HCT116 (cell line): ENCODE measurements around the gene ZNF653. TPM values are rescaled to one million over a fixed set of nuclear protein-coding genes. Genes with fewer than 3 reads are reported as not detected.

ENCODE experiments used
- ATAC-seq: fragments of 200-7000 bp; cut with Tn5 transposase; 2 replicates; pipeline ENCODE4 v1.9.1; 2020; ENCODE audit warnings: mild to moderate bottlenecking, moderate library complexity
- BruUV-seq: library from RNA; stranded (reverse); fragments of 400-500 nt; replicated peaks from 2 replicates; lab custom pipeline; 2021; lab: Mats Ljungman, UMichigan
- CTCF ChIA-PET: fragments of 300-600 bp; sonication (Branson Sonifier 250); formaldehyde crosslinking; loops from one replicate; lab custom pipeline; 2021; ENCODE audit warnings: antibody characterized with exemption; lab: Charles Lee
- POLR2A ChIA-PET: fragments of 300-600, 350-600 bp; sonication (Branson Sonifier 250); formaldehyde crosslinking; loops from one replicate; lab custom pipeline; 2021; ENCODE audit warnings: antibody characterized with exemption; lab: Charles Lee
- RAD21 ChIA-PET, 2 experiments: fragments of 300-600 bp; sonication (Branson Sonifier 250); formaldehyde crosslinking; loops; one replicate each; lab custom pipeline; 2023; ENCODE audit warnings: low total read pairs in 2 of 2; ENCODE audit not compliant: uncharacterized antibody in 2 of 2, unreplicated experiment in 2 of 2, low non-redundant PET in 1 of 2; lab: Charles Lee
- DNase-seq: peaks from one replicate; pipeline ENCODE4 v3.0.0-alpha.2; 2010; ENCODE audit warnings: low read depth, low spot score
- H2AFZ ChIP-seq: fragments of 200-600 bp; shearing (Covaris generic), sonication (generic); 2 replicates; pipeline ENCODE4 v1.6.1; 2017; ENCODE audit warnings: low read depth, mixed run types, mixed read lengths, antibody characterized with exemption, low read length; ENCODE audit not compliant: poor library complexity, severe bottlenecking
- H3K27ac ChIP-seq: 2 replicates; pipeline ENCODE4 v1.5.1; 2012; ENCODE audit warnings: low read depth, low read length
- H3K27me3 ChIP-seq: fragments of 200-600 bp; sonication (generic); 2 replicates; pipeline ENCODE4 v1.6.1; 2016; ENCODE audit warnings: mixed run types, low read length, mixed read lengths; ENCODE audit not compliant: insufficient read depth
- H3K36me3 ChIP-seq, 2 experiments: fragments of 200-500 bp in 1 of 2; fragments of 200-600 bp in 1 of 2; sonication (Bioruptor generic) in 1 of 2; sonication (generic) in 1 of 2; 2 replicates each; pipeline versions ENCODE4 v1.5.1 to v1.6.1; 2014 to 2016; ENCODE audit warnings: low read length in 2 of 2, inconsistent platforms in 1 of 2, mixed read lengths in 1 of 2, mixed run types in 1 of 2; ENCODE audit not compliant: insufficient read depth in 2 of 2, control insufficient read depth in 1 of 2
- H3K4me1 ChIP-seq, 2 experiments: fragments of 200-600 bp in 1 of 2; sonication (generic) in 1 of 2; 2 replicates each; pipeline versions ENCODE4 v1.5.1 to v1.6.1; 2012 to 2017; ENCODE audit warnings: low read length in 2 of 2, inconsistent platforms in 1 of 2, mild to moderate bottlenecking in 1 of 2, mixed read lengths in 1 of 2, mixed run types in 1 of 2, moderate library complexity in 1 of 2; ENCODE audit not compliant: insufficient read depth in 2 of 2, control insufficient read depth in 1 of 2
- H3K4me2 ChIP-seq: fragments of 200-600 bp; sonication (generic); 2 replicates; pipeline ENCODE4 v1.6.1; 2017; ENCODE audit warnings: mixed run types, low read length, mixed read lengths
- H3K4me3 ChIP-seq, 2 experiments: fragments of 200-600 bp in 1 of 2; sonication (generic) in 1 of 2; replicated peaks in 1 of 2; 2 replicates each; pipeline ENCODE4 v1.5.1; 2011 to 2016; ENCODE audit warnings: low read length in 2 of 2, control low read depth in 1 of 2, low read depth in 1 of 2, mild to moderate bottlenecking in 1 of 2, mixed read lengths in 1 of 2, mixed run types in 1 of 2
- H3K79me2 ChIP-seq: fragments of 200-600 bp; sonication (generic); 2 replicates; pipeline ENCODE4 v1.6.1; 2017; ENCODE audit warnings: mild to moderate bottlenecking, mixed run types, low read length, moderate library complexity, mixed read lengths; ENCODE audit not compliant: insufficient read depth
- H3K9ac ChIP-seq: fragments of 200-600 bp; sonication (generic); 2 replicates; pipeline ENCODE4 v1.6.1; 2016; ENCODE audit warnings: low read length, mixed read lengths
- H3K9me2 ChIP-seq: fragments of 200-600 bp; sonication (generic), shearing (Covaris generic); 2 replicates; pipeline ENCODE4 v1.6.1; 2017; ENCODE audit warnings: mixed run types, mild to moderate bottlenecking, moderate library complexity; ENCODE audit not compliant: insufficient read depth
- H3K9me3 ChIP-seq, 2 experiments: fragments of 200-500 bp in 1 of 2; fragments of 200-600 bp in 1 of 2; sonication (Bioruptor generic) in 1 of 2; sonication (generic) in 1 of 2; 2 replicates each; pipeline ENCODE4 v1.6.1; 2014 to 2017; ENCODE audit warnings: low read length in 2 of 2, mixed read lengths in 2 of 2, inconsistent platforms in 1 of 2, low read depth in 1 of 2, mild to moderate bottlenecking in 1 of 2, mixed run types in 1 of 2, moderate library complexity in 1 of 2; ENCODE audit not compliant: control insufficient read depth in 1 of 2, insufficient read depth in 1 of 2
- H4K20me1 ChIP-seq: fragments of 200-600 bp; sonication (generic), shearing (Covaris generic); 2 replicates; pipeline ENCODE4 v1.6.1; 2017; ENCODE audit warnings: mixed run types, mild to moderate bottlenecking, moderate library complexity; ENCODE audit not compliant: insufficient read depth
- EGR1 ChIP-seq: IDR thresholded peaks from 2 replicates; pipeline ENCODE4 v1.6.1; 2012; ENCODE audit warnings: low read depth
- EZH2 ChIP-seq: fragments of 200-600 bp; sonication (generic); IDR thresholded peaks from 2 replicates; pipeline ENCODE4 v1.6.1; 2017; ENCODE audit warnings: antibody characterized with exemption, mixed run types
- EZH2phosphoT487 ChIP-seq: fragments of 200-600 bp; IDR thresholded peaks from 2 replicates; pipeline ENCODE4 v1.6.1; 2018; ENCODE audit warnings: antibody characterized with exemption, borderline replicate concordance
- FOSL1 ChIP-seq: IDR thresholded peaks from 2 replicates; pipeline ENCODE4 v1.6.1; 2012; ENCODE audit warnings: low read depth
- POLR2AphosphoS5 ChIP-seq: IDR thresholded peaks from 2 replicates; pipeline ENCODE4 v1.6.1; 2011; ENCODE audit warnings: mild to moderate bottlenecking, low read depth, low read length, moderate library complexity
- SIN3A ChIP-seq: IDR thresholded peaks from 2 replicates; pipeline ENCODE4 v1.6.1; 2012; ENCODE audit warnings: low read depth
- TCF7L2 ChIP-seq: IDR thresholded peaks from 2 replicates; pipeline ENCODE4 v1.7.0; 2011; ENCODE audit warnings: borderline replicate concordance, inconsistent platforms; ENCODE audit not compliant: insufficient read depth, insufficient read length; ENCODE audit errors: extremely low read depth
- ZFX ChIP-seq: fragments of 450-650 bp; IDR thresholded peaks from 2 replicates; pipeline ENCODE4 v1.6.1; 2017
- ZNF274 ChIP-seq: fragments of 200-500 bp; sonication (Bioruptor generic); IDR thresholded peaks from 2 replicates; pipeline ENCODE4 v1.6.1; 2014; ENCODE audit warnings: mild to moderate bottlenecking, low read depth, low read length, inconsistent platforms
- intact Hi-C: fragments of 100-400 bp; cut with micrococcal nuclease; formaldehyde crosslinking; loops from 2 replicates; pipeline ENCODE4 v1.10.0; 2022
- total RNA-seq: library from RNA; stranded (reverse); gene quantifications from one replicate; pipeline ENCODE4 v1.2.1, GENCODE V29; 2021; ENCODE audit not compliant: unreplicated experiment
- TF ChIP-seq, protein P1 (sequence below): IDR thresholded peaks from 2 replicates; pipeline ENCODE4 v1.6.1; 2012
- TF ChIP-seq, protein P2 (sequence below): IDR thresholded peaks from 2 replicates; pipeline ENCODE4 v1.6.1; 2012

Gene ZNF653
- total RNA-seq, 1 experiment from 2014 or later = 16.1 TPM

DNA sequence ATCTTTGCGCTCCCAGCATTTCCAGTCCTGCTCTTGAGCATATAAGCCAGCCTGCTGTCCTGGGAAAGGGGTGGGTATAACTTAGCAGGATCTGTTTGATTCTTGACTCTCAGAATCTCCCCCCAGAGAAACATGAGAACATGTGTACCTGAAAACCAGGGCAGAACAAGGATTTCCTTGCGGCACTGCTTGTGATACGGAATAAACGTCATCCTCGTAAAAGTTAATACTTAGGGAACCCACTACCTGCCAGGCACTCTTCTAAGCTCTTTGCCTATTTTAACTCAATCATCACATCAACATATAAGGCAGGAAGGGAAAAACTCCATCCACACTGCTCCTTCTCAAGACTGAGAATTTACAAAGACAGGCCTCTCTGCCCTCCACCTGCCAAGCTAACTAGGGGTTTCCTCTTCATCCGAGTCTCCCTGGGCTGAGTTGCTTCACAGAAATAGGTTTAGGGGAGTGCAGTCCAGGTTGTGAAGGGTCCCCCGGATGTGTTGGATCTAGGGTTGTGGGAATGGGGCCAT is 1.1 kb downstream of the ZNF653 start:
- H2AFZ ChIP-seq = no peak overlapping the region
- no peaks in the 10 kb centered on the region for H3K36me3 ChIP-seq
- no peaks in the 10 kb centered on the region for H4K20me1 ChIP-seq
- H3K4me3 ChIP-seq = peak overlapping the region; percentile 65 to 80
- intact Hi-C loops = loop anchor here (2.0 kb wide), 1 partner anchor 24 kb away; the partner anchor contains the start of gene ECSIT
- H3K79me2 ChIP-seq = peaks cover 6% of the 10 kb centered on the region; the same call in 1 of the 2 replicates
- no peaks in the 10 kb centered on the region for H3K9me3 ChIP-seq
- H3K4me1 ChIP-seq = peaks cover 0 to 13% of the 10 kb centered on the region in 2 experiments; a peak in 2 of 4 replicates
- no peaks in the 10 kb centered on the region for H3K27me3 ChIP-seq
- no peak for DNase-seq
- TF ChIP-seq, protein P1, sequence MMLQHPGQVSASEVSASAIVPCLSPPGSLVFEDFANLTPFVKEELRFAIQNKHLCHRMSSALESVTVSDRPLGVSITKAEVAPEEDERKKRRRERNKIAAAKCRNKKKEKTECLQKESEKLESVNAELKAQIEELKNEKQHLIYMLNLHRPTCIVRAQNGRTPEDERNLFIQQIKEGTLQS = no peak
- no peak for TF ChIP-seq ZFX
- TF ChIP-seq FOSL1 = no peak
- no peak for TF ChIP-seq POLR2AphosphoS5
- TF ChIP-seq ZNF274 = no peak
- no peak for TF ChIP-seq EGR1
- no peak for TF ChIP-seq EZH2
- TF ChIP-seq, protein P2, sequence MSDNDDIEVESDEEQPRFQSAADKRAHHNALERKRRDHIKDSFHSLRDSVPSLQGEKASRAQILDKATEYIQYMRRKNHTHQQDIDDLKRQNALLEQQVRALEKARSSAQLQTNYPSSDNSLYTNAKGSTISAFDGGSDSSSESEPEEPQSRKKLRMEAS = no peak
- TF ChIP-seq SIN3A = no peak
- RAD21 ChIA-PET = no interaction called here
- ATAC-seq = no peak
- peak overlapping the region; percentile 87 for H3K9ac ChIP-seq
- POLR2A ChIA-PET = no interaction called here
- no TSS peak for BruUV-seq
- CTCF ChIA-PET = no interaction called here
- H3K9me2 ChIP-seq = no peaks in the 10 kb centered on the region
- H3K27ac ChIP-seq = peak overlapping the region; percentile 43
- peak overlapping the region; percentile 94 for H3K4me2 ChIP-seq

DNA sequence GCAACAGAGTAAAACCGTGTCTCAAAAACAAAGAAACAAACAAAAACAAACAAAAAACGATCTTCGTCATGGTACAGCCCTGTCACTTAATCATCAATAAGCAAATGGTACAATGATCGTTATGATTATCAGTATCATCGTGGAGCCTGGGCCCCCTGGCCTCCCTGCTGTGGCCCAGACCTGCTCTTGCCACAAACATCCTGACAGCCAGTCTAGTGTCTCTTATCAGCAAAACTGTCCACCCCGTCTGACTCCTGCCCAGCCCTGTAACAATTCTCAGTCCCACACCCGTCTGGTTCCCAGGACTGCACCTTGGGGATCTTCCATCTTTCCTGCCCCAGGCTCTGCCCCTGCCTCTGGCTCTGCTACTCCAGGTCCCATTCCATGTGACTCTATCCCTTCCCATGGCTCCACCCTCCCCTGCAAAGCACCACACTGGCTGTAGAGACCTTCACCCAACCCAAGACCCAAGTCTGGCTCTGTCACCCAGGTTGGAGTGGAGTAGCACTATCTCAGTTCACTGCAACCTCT is 5.7 kb downstream of the ZNF653 start:
- intact Hi-C loops = no loop called here
- POLR2A ChIA-PET = no interaction called here
- 0 out of 4 replicates have a peak, but pooled peaks cover 0 to 2% of the 10 kb centered on the region in 2 experiments for H3K36me3 ChIP-seq
- no peak for DNase-seq
- RAD21 ChIA-PET = no interaction called here
- CTCF ChIA-PET = no interaction called here
- no peaks in the 10 kb centered on the region for H3K27me3 ChIP-seq
- no TSS peak for BruUV-seq
- no peak for ATAC-seq
- H3K27ac ChIP-seq = no peak overlapping the region
- H3K79me2 ChIP-seq = peaks cover 6% of the 10 kb centered on the region; the same call in 1 of the 2 replicates
- H3K9me3 ChIP-seq = no peaks in the 10 kb centered on the region
- no peaks in the 10 kb centered on the region for H4K20me1 ChIP-seq
- H3K9ac ChIP-seq = no peak overlapping the region
- no peak overlapping the region for H3K4me2 ChIP-seq
- H3K4me3 ChIP-seq = no peak overlapping the region
- H3K9me2 ChIP-seq = no peaks in the 10 kb centered on the region
- peaks cover 4 to 22% of the 10 kb centered on the region in 2 experiments for H3K4me1 ChIP-seq
- H2AFZ ChIP-seq = no peak overlapping the region
- TF ChIP-seq EZH2phosphoT487 = no peak
- TF ChIP-seq EGR1 = no peak
- TF ChIP-seq TCF7L2 = no peak
- TF ChIP-seq, protein P1 = no peak
